PC-3 (cell line): Measurements from ENCODE around the gene FBXW7. TPM values are rescaled to one million over a fixed set of nuclear protein-coding genes. Genes with fewer than 3 reads are reported as not detected.
A peak's percentile ranks its signal among the peaks of the same experiment; 100 is the strongest.

Source experiments
- ATAC-seq: fragments of 200-7000 bp; cut with Tn5 transposase; 2 replicates; pipeline ENCODE4 v1.9.1; 2020; ENCODE audit warnings: mild to moderate bottlenecking, moderate library complexity
- BruUV-seq: library from RNA; stranded (reverse); fragments of 400-500 nt; replicated peaks from 2 replicates; lab custom pipeline; 2021; lab: Mats Ljungman, UMichigan
- CTCF ChIA-PET: fragments of 300-600 bp; sonication (Branson Sonifier 250); formaldehyde crosslinking; loops from one replicate; lab custom pipeline; 2022; ENCODE audit warnings: antibody characterized with exemption; lab: Charles Lee
- POLR2A ChIA-PET: fragments of 300-600 bp; sonication (Branson Sonifier 250); formaldehyde crosslinking; loops from one replicate; lab custom pipeline; 2022; ENCODE audit warnings: antibody characterized with exemption; ENCODE audit not compliant: unreplicated experiment; lab: Charles Lee
- DNase-seq: peaks from one replicate; pipeline ENCODE4 v3.0.0-alpha.2; 2015
- H2AFZ ChIP-seq: fragments of 300-600 bp; sonication (generic); 2 replicates; pipeline ENCODE4 v1.6.0; 2016; ENCODE audit warnings: antibody characterized with exemption, low read length
- H3F3A ChIP-seq: fragments of 300-600 bp; sonication (generic); one replicate; pipeline ENCODE4 v1.6.0; 2017; ENCODE audit warnings: antibody characterized with exemption, low read length, control low read depth, mild to moderate bottlenecking; ENCODE audit not compliant: unreplicated experiment
- H3K27ac ChIP-seq: fragments of 300-600 bp; sonication (generic); 2 replicates; pipeline ENCODE4 v1.5.1; 2016; ENCODE audit warnings: mild to moderate bottlenecking, low read length
- H3K27me3 ChIP-seq: fragments of 300-600 bp; sonication (generic); 2 replicates; pipeline ENCODE4 v1.6.1; 2016; ENCODE audit warnings: low read length, mixed read lengths
- H3K36me3 ChIP-seq: fragments of 300-600 bp; sonication (generic); 2 replicates; pipeline ENCODE4 v1.6.1; 2016; ENCODE audit warnings: low read depth, mixed run types, low read length, mixed read lengths
- H3K4me1 ChIP-seq: fragments of 300-600 bp; sonication (generic); 2 replicates; pipeline ENCODE4 v1.5.1; 2016; ENCODE audit warnings: low read length; ENCODE audit not compliant: insufficient read depth
- H3K4me2 ChIP-seq: fragments of 300-600 bp; sonication (generic); 2 replicates; pipeline ENCODE4 v1.6.0; 2016; ENCODE audit warnings: low read length
- H3K4me3 ChIP-seq: fragments of 300-600 bp; sonication (generic); 2 replicates; pipeline ENCODE4 v1.5.1; 2016; ENCODE audit warnings: mild to moderate bottlenecking, low read length, mixed read lengths
- H3K79me2 ChIP-seq: fragments of 300-600 bp; sonication (generic); 2 replicates; pipeline ENCODE4 v1.6.1; 2017; ENCODE audit warnings: low read length, mixed read lengths
- H3K9ac ChIP-seq: fragments of 300-600 bp; sonication (generic); 2 replicates; pipeline ENCODE4 v1.6.0; 2016; ENCODE audit warnings: mild to moderate bottlenecking, low read length
- H3K9me2 ChIP-seq: fragments of 300-600 bp; sonication (generic); replicated peaks from 2 replicates; pipeline ENCODE4 v1.6.1; 2016; ENCODE audit warnings: mixed run types, low read length, mixed read lengths
- H3K9me3 ChIP-seq: fragments of 300-600 bp; sonication (generic); 2 replicates; pipeline ENCODE4 v1.6.1; 2016; ENCODE audit warnings: low read length, mixed read lengths
- H4K20me1 ChIP-seq: fragments of 300-600 bp; sonication (generic); 2 replicates; pipeline ENCODE4 v1.6.1; 2016; ENCODE audit warnings: low read length, mixed read lengths
- CTCF ChIP-seq: fragments of 300-600 bp; sonication (generic); conservative IDR thresholded peaks from 2 replicates; pipeline ENCODE4 v1.5.1; 2017; ENCODE audit warnings: antibody characterized with exemption, low read depth, mild to moderate bottlenecking, low read length
- EZH2 ChIP-seq: fragments of 300-600 bp; sonication (generic); IDR thresholded peaks from one replicate; pipeline ENCODE4 v1.6.1; 2017; ENCODE audit warnings: antibody characterized with exemption, mild to moderate bottlenecking, low read length; ENCODE audit not compliant: unreplicated experiment
- EZH2phosphoT487 ChIP-seq: fragments of 300-600 bp; sonication (generic); IDR thresholded peaks from 2 replicates; pipeline ENCODE4 v1.6.1; 2018; ENCODE audit warnings: mild to moderate bottlenecking, antibody characterized with exemption, low read length, borderline replicate concordance
- intact Hi-C: fragments of 100-400 bp; cut with micrococcal nuclease; formaldehyde crosslinking; loops from 2 replicates; pipeline ENCODE4 v1.9.0; 2023
- total RNA-seq: library from RNA; depleted of rRNA; stranded (reverse); fragments of >200 nt; gene quantifications from 2 replicates; pipeline ENCODE4 v1.2.3, GENCODE V29; 2014

FBXW7 gene
- total RNA-seq, 1 experiment from 2014 or later = 24.3 TPM

- ChIA-PET POLR2A (no interaction called here), CTCF (no interaction called here)
- BruUV-seq = no TSS peak
Observed at GRCh38 chr4:152316969-152317368, 218.9 kb downstream of the FBXW7 start.

GRCh38 chr4:152310257-152310656, 225.6 kb downstream of the FBXW7 start:
- intact Hi-C loops = loop anchor here (5.0 kb wide), 1 partner anchor 43 kb away; no protein-coding TSS in a partner anchor
- H3K36me3 ChIP-seq = no peaks in the 10 kb centered on the region
- no peak overlapping the region for H2AFZ ChIP-seq
- no peaks in the 10 kb centered on the region for H4K20me1 ChIP-seq
- H3K27me3 ChIP-seq = no peaks in the 10 kb centered on the region
- BruUV-seq = no TSS peak
- POLR2A ChIA-PET = no interaction called here
- no peak for TF ChIP-seq CTCF
- TF ChIP-seq EZH2 = no peak
- no peak for TF ChIP-seq EZH2phosphoT487
- peak overlapping the region; percentile 65 for H3K27ac ChIP-seq
- H3F3A ChIP-seq = no peaks in the 10 kb centered on the region
- H3K9me3 ChIP-seq = no peaks in the 10 kb centered on the region
- ATAC-seq (peak; percentile 63), DNase-seq (peak; percentile 88)
- peak overlapping the region; percentile 73 for H3K4me2 ChIP-seq
- CTCF ChIA-PET = interaction anchor here (0.5 kb wide), 1 partner anchor 234 kb away, joined by 7 read pairs; no protein-coding TSS in a partner anchor
- H3K9ac ChIP-seq = no peak overlapping the region
- H3K4me1 ChIP-seq = peaks cover 40% of the 10 kb centered on the region
- H3K79me2 ChIP-seq = no peaks in the 10 kb centered on the region
- H3K4me3 ChIP-seq = no peak overlapping the region
- no peaks in the 10 kb centered on the region for H3K9me2 ChIP-seq

More at GRCh38 chr4:152316969-152317368, 218.9 kb downstream of the FBXW7 start:
- H3K4me3 ChIP-seq = no peak overlapping the region
- H3F3A ChIP-seq = no peaks in the 10 kb centered on the region
- H3K36me3 ChIP-seq = no peaks in the 10 kb centered on the region
- H4K20me1 ChIP-seq = no peaks in the 10 kb centered on the region
- no peak for TF ChIP-seq EZH2
- TF ChIP-seq CTCF = no peak
- TF ChIP-seq EZH2phosphoT487 = no peak
- H2AFZ ChIP-seq = no peak overlapping the region
- no peaks in the 10 kb centered on the region for H3K27me3 ChIP-seq
- ATAC-seq (no peak), DNase-seq (no peak)
- H3K27ac ChIP-seq = no peak overlapping the region
- H3K9me3 ChIP-seq = no peaks in the 10 kb centered on the region
- no peak overlapping the region for H3K4me2 ChIP-seq
- no peaks in the 10 kb centered on the region for H3K79me2 ChIP-seq
- H3K4me1 ChIP-seq = no peaks in the 10 kb centered on the region
- intact Hi-C loops = no loop called here
- H3K9ac ChIP-seq = no peak overlapping the region
- H3K9me2 ChIP-seq = no peaks in the 10 kb centered on the region

GRCh38 chr4:152309418-152309817, 226.5 kb downstream of the FBXW7 start:
- H3K27me3 ChIP-seq = no peaks in the 10 kb centered on the region
- H3K4me2 ChIP-seq = peak overlapping the region; percentile 73
- no peaks in the 10 kb centered on the region for H3K79me2 ChIP-seq
- H2AFZ ChIP-seq = no peak overlapping the region
- no peak overlapping the region for H3K9ac ChIP-seq
- no TSS peak for BruUV-seq
- H3F3A ChIP-seq = no peaks in the 10 kb centered on the region
- H3K36me3 ChIP-seq = no peaks in the 10 kb centered on the region
- H3K9me3 ChIP-seq = no peaks in the 10 kb centered on the region
- no peaks in the 10 kb centered on the region for H4K20me1 ChIP-seq
- no peak overlapping the region for H3K4me3 ChIP-seq
- no peak for ATAC-seq
- TF ChIP-seq CTCF (no peak), EZH2phosphoT487 (no peak), EZH2 (no peak)
- DNase-seq = peak; percentile 26
- H3K27ac ChIP-seq = peak overlapping the region; percentile 65
- H3K9me2 ChIP-seq = no peaks in the 10 kb centered on the region
- CTCF ChIA-PET = interaction anchor here (0.5 kb wide), 1 partner anchor 233 kb away, joined by 7 read pairs; no protein-coding TSS in a partner anchor
- H3K4me1 ChIP-seq = peaks cover 42% of the 10 kb centered on the region
- intact Hi-C loops = no loop called here
- POLR2A ChIA-PET = no interaction called here
